ENCODE measurements around the gene SLC22A16.

- TF ChIP-seq CTCF (IDR thresholded peaks at IDR 0.05): no peak
- TF ChIP-seq POLR2A (IDR thresholded peaks at IDR 0.05): no peak
- no peak for TF ChIP-seq EP300 (IDR thresholded peaks at IDR 0.05)
These were observed 77.6 kb downstream of the SLC22A16 start for GRCh38 chr6:110398778-110399177.

All from tibial nerve (tissue), 4 donors.